IPS-18c (cell line): ENCODE data around the gene MEIS1.
"Not testable (repeated sequence)": the region's sequence is repeated elsewhere in the genome, so short reads cannot be mapped to it uniquely, and the experiment has no call there.

ENCODE experiments used
- H3K4me3 ChIP-seq: 2 replicates; pipeline ENCODE4 v1.7.0; 2013; ENCODE audit warnings: low read depth, mild to moderate bottlenecking, low read length, moderate library complexity; ENCODE audit not compliant: insufficient read depth
- H3K9me3 ChIP-seq: one replicate; pipeline ENCODE4 v1.6.1; 2013; ENCODE audit warnings: mild to moderate bottlenecking, low read length, moderate library complexity; ENCODE audit not compliant: control insufficient read depth, insufficient read depth

Gene MEIS1

DNA sequence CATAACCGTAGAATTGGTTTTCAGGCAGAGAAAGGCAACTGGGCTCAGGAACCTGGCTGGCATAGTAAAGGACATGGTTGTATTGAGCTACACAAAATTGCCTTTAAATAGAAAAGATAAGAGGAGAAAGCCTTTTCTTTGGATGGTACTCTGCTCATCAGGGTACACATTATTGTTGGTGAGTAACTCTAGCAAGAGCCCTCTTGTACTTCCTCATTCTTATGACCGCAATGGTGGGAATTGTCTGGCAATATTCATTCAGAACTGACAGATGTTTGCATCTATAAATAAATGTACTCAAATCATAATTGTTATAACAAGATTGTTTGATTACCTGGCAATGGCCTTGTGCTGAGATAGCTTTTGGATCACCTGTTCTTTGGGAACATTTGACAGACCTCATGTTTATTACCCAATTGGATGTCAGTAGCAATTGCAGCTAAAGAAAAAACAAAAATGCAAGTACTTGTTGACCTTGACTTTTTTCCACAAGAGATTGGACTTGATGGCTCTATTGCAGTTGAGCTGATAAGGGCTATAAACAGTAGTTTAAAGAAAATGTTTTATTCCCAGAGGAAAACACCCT, 43.9 kb downstream of the MEIS1 start:
- Histone ChIP-seq H3K4me3 (no peak overlapping the region), H3K9me3 (no peaks in the 10 kb centered on the region)

DNA sequence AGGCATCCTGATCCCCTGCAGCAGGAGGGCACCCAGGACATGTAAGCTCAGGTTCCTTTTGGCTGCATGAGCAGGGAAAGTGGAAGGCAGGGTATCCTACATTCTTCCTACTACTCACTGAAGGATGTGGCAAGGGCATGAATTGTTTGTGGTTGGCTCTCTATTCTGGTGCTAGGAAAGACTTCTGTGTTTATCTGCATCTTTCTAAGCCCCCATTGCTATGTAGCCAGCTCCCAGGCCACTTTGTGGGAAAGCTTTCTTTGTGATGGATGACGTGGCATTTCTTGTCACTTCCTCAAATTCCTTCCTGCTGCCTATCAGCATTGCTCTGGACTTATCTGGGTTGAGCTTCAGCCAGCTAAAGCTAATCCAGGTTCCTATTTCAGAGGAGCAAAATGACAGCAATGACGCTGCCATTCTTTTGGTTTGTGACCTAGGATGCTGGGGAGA, 46.2 kb downstream of the MEIS1 start:
- H3K9me3 ChIP-seq: no peaks in the 10 kb centered on the region
- H3K4me3 ChIP-seq: no peak overlapping the region

DNA sequence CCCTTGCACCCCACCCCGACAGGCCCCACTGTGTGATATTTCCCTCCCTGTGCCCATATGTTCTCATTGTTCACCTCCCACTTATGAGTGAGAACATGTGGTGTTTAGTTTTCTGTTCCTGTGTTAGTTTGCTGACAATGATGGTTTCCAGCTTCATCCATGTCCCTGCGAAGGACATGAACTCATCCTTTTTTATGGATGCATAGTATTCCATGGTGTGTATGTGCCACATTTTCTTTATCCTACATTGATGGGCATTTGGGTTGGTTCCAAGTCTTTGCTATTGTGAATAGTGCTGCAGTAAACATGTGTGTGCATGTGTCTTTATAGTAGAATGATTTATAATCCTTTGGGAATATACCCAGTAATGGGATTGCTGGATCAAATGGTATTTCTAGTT, 50.3 kb downstream of the MEIS1 start:
- H3K9me3 ChIP-seq, H3K4me3 ChIP-seq: not testable (repeated sequence)

DNA sequence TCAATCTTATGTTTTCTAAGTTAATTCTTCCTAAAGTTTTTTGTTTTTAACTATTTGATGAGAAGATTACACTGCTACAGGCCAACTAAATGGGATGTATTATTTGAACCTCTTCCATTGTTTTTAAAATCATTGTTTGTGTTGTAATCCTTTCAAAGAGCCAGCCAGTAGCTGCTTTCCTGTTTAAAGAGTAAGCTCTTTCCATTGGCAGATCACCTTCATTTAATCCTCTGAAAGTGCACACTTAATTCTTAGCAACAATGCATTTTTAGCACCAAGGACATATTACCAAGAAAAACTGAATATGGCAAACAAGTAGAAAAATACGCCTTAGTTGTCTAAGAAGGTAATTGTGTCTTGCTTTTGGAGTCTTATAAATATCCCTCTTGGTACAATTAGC, 54.0 kb downstream of the MEIS1 start:
- no peak overlapping the region for H3K4me3 ChIP-seq
- no peaks in the 10 kb centered on the region for H3K9me3 ChIP-seq

DNA sequence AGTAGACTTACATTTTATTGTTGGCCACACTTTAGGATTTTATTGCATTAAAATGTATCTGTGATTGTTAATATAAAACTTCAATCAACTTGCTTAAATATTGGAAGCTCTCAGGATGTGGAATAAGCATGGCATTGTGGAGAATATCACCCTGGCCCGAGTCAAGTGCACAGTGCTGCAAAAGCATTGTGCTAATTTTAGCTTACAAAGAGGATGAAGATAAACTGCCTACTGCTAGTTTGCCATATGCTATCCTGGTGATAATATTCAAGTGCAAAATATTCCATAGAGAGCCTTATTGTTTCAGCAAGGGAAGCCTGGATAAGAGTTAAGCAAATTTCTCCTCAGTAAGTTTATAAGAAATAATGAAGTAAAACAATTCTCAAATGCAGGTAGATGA, 54.5 kb downstream of the MEIS1 start:
- H3K4me3 ChIP-seq: no peak overlapping the region
- H3K9me3 ChIP-seq: no peaks in the 10 kb centered on the region

DNA sequence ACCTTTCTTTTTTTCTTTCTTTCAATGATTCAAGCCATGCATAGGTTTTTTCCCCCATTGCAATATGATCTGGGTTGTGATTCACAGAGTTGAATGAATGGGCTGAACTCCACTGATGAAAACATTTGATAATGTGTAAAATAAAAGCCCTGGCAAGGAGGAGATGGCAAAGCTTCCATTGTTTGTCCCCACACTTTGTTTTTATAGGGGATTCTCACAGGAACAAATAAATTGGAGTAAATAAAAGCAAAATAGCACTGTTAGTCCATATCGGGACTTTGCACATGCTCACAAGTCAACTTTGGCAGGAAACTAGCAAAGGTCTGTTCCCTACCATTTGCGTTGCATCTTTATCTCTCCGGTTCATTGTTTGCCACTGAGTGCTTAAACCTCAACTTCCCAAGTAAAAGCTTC, 55.7 kb downstream of the MEIS1 start:
- Histone ChIP-seq H3K4me3 (no peak overlapping the region), H3K9me3 (no peaks in the 10 kb centered on the region)

DNA sequence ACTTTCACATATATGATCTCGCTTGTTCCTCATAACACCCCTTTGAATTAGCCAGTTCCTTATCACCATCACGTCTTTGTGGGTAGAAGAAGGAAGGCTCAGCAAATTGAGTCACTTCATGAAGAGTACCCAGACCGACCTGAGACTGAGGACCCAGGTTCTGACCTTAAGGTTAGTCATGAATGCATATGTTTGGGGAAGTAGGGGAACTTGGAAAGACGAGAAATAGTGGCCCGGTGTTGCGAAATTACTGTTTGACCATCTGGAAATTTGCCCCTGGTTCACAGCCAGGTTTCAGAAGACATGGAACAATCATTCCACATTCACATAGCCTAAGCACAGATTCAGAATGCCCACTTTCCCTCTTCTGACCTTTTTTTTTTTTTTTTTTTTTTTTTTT, 59.8 kb downstream of the MEIS1 start:
- H3K4me3 ChIP-seq: no peak overlapping the region
- H3K9me3 ChIP-seq: no peaks in the 10 kb centered on the region

DNA sequence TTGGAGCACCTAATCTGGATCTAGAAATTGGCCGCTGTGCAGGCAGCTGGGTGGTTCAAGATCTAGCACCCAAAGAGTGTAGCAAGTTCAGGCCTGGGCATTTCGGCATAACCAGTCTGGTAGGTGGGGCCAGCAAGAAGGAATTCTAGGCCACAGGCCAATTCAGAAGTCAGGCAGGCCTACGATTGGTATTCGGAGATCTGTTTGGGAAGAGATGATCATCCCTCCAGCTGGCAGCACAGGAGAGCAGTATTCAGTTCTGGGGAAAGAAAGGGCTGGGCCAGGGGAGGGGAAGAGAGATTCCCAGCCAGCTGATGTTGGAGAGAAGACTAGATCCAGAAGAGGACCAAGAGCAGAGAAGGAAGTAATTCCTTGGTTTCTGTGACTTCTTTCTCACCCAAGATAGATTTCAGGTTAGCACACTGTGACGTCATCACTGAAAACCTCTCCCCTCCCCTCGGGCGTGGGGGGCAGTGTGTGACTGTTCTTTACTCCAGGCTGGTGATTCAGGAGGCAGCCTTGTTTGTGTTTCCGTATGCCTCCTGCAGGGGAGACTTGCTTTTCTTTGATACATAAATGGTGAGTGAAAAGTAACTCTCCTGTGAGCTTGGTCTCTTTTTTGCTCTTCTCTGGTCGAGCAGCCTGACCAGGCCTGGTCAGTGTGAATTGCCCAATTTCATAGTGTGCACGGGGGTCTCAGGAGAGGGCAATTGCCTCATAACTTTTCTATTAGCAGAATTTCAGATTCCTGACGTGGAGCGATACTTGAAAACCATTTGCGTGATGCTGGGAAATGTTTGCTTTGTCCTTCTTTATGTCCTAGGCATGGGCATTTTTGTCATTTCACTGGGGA, 61.1 kb downstream of the MEIS1 start:
- Histone ChIP-seq H3K4me3 (no peak overlapping the region), H3K9me3 (no peaks in the 10 kb centered on the region)

DNA sequence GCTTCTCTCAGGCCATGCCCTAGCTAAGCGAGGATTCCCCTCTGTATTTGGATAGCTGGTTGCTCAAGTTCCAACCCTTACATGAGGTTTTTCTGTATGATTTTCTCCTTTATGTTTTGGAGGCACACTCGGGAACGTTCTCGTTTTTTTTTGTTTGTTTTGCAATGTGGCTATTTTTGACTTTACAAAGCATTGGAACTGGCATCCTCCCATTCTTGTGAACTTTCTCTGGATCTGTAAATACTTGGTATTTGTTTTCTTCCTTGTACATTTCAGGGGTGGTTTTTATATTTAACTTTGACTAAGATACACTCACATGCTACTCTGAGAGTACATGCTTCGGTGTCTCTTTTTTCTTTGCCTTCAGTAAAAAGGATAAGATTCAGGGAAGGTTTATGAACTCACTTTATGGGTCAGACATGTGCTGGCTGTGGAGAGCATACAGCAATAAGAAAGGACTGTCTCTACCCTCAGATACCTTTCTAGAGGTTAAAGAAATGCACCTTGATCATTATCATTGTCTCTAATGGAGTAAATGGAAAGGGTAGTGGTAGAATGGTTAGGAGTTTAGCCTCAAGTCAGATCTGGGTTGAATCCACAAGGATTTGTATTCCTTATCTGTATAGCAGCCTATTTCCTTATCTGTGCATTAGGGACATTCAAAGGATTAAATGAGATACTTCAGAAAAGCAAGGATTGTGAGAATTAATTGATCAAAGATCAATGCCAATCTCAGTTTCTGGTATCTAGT, 61.9 kb downstream of the MEIS1 start:
- H3K4me3 ChIP-seq: no peak overlapping the region
- H3K9me3 ChIP-seq: no peaks in the 10 kb centered on the region

DNA sequence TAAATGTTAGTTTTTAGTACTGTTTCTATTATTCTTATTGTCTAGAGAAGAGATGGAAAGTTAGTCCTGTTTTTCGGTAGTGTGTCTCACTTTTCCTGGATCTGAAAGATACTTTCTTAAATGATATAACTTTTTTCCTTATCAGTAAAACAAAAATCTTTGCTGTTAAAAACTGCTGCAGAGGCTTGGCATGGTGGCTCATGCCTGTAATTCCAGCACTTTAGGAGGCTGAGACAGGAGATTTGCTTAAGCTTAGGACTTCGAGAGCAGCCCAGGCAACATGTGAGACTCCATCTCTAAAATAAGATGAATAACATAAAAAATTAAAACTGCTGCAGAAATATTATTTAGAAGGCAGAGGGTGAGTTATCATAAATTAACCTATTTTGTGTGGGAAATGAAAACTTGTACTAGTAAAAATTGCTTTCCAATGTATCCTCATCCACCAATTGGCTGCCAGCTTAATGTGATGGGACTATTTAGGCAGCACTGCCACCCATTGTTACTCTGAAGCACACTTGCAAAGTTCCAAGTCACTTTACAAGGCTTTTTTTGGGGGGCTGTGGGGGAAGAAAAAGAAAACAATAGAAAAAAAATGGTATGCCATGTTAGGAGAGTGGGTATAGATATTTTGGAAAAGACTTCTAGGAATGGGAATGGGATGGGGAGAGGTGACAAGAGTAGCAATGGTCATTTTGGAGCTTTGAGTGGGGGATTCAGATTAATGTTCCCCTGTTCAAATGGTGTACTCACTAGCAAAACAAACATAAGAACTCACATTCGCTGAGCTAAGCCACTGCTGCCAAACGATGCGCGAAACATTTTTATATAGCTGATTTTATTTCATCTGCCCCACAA, 62.7 kb downstream of the MEIS1 start:
- Histone ChIP-seq H3K9me3 (no peaks in the 10 kb centered on the region), H3K4me3 (no peak overlapping the region)

DNA sequence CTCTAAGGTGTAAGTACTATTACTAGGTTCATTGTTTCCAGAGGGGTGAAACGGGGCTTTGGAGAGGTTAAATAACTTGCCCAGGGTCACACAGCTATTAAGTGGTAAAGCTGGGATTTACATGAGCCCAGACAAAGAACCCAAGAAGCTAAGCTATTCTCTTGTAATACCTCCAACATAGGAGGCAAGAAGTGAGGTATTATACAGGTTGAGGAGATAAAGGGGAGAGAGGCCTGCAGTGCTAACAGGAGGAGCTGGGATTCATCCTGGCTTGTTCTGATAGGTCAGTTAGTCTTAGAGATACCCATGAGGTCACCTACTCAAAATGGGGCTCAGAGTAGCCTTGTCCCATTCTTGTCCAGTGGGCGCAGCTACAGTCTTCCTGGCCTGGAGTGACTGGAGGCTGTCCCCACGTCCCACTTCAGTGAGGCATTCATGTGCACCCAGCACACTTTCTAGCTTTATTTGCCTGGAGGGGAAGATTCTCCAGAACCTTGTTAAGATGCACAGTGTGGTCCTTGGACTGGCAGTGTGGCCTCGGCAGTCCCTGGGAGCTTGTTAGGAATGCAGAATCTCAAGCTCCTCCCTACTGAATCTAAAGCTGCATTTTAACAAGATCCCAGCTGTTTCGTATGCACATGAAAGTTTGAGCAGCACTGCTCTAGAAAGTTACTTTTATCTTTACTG, 63.5 kb downstream of the MEIS1 start:
- no peaks in the 10 kb centered on the region for H3K9me3 ChIP-seq
- no peak overlapping the region for H3K4me3 ChIP-seq

DNA sequence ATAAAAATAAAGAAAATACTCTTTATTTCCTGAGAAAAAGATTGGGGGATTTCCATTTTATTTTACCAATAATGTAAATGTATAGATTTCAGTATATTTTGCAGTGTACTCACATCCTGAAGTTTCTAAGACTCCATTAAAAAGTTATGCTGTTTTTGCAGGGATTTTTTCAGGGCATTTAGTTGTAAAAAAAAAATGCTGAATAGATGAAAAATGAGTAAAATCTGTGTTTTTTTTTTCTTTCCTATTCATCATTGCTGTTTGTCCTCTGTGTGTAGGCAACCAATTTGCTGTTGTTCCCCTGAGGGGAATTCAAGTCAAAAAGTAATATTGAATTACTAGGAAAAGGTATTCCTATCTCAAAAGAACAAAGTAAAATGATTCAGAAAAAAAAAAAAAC, 66.3 kb downstream of the MEIS1 start:
- Histone ChIP-seq H3K4me3 (no peak overlapping the region), H3K9me3 (no peaks in the 10 kb centered on the region)

DNA sequence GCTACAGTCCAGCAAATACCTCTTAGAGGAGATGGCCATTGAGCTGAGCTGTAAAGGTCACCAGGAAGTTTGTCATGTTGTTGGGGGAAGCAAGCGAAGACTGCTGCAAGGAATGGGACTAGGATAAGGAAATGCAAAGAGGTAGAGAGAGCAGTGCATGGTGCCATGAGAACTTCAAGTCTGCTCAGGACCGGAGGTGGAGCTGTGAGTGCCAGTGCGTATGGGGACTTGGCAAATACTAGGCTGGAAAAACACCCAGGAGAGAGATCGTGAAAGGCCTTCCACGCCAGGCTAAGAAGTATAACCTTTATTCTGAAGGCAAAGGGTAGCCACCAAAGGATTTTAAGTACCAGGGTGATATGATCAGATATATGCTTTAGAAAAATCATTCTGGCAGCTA, 71.3 kb downstream of the MEIS1 start:
- H3K9me3 ChIP-seq: no peaks in the 10 kb centered on the region

DNA sequence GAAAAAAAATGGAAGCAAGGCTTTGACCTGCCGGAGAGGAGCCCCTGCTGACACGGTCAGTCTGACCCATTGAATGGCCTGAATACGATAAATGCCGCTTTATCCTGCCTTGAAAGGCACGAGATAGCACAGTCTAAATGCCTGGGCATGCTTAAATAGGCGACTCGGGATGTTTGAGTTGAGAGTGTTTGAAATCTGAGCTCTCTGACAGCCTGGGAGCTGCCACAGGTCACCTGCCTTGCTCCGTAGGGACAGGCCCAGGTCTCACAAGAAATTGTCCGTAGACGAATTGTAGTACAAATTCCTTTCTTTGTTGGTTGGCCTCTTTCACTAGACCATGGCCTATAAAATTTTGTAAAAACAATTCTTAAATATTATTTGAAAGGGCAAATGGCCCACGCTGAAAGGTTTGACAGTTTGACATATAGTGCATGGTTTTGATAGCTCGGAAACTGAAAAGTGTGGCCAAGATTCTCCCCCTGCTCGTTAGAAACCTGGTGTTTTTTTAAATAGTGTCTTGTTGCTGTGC, 72.8 kb downstream of the MEIS1 start:
- Histone ChIP-seq H3K9me3 (no peaks in the 10 kb centered on the region), H3K4me3 (peak overlapping the region; percentile 6; the same call in 1 of the 2 replicates)

More for the DNA sequence above, 71.3 kb downstream of the MEIS1 start:
- no peak overlapping the region for H3K4me3 ChIP-seq

DNA sequence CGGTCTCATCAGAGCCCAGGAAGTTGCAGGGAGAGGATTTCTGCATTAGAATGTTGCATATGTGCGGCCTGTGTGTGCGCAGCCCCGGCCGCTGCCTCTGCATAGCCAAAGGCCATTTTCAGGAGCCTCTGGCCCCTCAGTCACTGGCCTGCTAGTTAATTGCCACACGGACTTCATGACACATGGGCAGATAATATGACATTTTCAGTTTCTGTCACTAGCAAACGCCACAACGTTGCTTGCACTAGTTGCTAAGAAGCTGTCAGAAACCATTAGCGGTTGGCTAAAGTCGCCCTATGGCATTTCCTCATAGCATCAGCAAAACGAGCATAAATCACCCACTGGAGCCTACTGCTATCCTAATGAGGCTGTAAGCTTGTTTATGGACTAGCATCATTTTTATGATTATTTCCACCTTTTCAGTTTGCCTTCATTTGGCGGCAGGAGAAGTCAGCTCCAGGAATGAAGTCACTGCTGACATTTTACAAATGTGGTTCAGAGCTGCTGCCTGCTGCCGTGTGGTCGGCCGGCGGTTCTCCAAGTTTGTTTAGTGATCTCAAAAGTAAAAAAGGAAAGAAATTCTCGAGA, 73.7 kb downstream of the MEIS1 start:
- Histone ChIP-seq H3K9me3 (no peaks in the 10 kb centered on the region), H3K4me3 (0 out of 2 replicates have a peak overlapping the region, but pooled peaks have one; percentile 6)

DNA sequence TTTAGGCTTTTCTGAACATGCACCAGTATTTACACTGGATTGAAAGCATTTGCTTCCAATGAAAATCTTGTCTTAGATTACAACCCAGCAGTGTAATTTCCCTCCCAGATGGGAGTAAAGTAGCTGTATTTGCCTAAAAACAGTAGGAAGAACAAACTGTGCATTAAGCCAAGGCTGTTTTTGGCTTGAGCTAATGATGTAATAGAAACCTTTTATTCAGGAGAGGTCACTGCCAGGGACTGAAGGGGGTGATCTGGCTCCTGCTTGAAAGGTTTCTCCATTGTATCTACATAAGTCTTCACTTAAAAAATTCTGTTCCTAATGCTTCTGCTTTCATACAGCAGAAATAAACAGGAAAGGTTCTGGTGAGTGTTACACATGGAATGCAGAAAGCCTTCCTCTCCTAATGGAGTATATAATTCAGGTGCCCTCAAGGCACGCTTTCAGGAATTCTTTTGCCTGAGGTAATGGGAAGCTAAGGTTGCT, 74.4 kb downstream of the MEIS1 start:
- Histone ChIP-seq H3K9me3 (no peaks in the 10 kb centered on the region), H3K4me3 (no peak overlapping the region)
